ENCODE measurements around the gene TIGAR.

TIGAR gene

DNA sequence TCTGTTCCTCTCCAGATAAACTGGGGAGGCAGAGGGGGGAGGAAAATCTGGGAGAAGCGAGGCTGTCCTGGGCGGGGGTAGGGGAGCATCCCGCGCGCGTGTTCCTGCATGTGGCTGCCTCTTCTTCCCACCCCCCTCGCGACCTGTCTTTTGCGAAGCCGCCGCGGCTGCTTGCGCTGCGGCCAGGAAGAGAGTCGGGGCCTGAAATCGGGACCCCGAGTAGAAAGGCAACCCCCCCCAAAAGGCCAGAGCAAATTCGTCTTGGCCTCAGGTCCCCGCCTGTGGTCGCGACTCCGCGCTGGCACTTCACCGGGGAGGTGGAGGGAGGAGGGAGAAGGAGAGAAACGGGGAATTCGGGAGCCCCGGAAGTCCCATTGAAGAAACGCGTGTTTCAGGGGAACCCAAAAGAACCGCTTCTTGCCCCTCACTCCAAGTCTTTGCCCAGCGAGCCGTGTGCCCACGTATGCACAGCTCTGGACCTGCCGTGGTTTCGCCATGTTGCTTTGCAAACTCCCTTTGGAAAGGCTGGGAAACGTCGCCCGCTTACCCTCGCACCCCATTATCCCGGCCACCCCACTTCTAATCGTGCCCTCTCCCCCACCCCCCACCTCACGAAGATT, 46.5 kb upstream of the TIGAR start:
- peak overlapping the region; percentile 47 for H3K4me3 ChIP-seq (ENCODE audit: low read depth, low read length)
- DNase-seq (ENCODE audit: low read depth, low spot score), result no peak
- in situ Hi-C loops (cut with HindIII; ENCODE audit: low sequenced_read_pairs), result no loop called here
- TF ChIP-seq, protein P1, sequence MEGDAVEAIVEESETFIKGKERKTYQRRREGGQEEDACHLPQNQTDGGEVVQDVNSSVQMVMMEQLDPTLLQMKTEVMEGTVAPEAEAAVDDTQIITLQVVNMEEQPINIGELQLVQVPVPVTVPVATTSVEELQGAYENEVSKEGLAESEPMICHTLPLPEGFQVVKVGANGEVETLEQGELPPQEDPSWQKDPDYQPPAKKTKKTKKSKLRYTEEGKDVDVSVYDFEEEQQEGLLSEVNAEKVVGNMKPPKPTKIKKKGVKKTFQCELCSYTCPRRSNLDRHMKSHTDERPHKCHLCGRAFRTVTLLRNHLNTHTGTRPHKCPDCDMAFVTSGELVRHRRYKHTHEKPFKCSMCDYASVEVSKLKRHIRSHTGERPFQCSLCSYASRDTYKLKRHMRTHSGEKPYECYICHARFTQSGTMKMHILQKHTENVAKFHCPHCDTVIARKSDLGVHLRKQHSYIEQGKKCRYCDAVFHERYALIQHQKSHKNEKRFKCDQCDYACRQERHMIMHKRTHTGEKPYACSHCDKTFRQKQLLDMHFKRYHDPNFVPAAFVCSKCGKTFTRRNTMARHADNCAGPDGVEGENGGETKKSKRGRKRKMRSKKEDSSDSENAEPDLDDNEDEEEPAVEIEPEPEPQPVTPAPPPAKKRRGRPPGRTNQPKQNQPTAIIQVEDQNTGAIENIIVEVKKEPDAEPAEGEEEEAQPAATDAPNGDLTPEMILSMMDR (IDR thresholded peaks at IDR 0.05; ENCODE audit: low read depth, low read length), result no peak

DNA sequence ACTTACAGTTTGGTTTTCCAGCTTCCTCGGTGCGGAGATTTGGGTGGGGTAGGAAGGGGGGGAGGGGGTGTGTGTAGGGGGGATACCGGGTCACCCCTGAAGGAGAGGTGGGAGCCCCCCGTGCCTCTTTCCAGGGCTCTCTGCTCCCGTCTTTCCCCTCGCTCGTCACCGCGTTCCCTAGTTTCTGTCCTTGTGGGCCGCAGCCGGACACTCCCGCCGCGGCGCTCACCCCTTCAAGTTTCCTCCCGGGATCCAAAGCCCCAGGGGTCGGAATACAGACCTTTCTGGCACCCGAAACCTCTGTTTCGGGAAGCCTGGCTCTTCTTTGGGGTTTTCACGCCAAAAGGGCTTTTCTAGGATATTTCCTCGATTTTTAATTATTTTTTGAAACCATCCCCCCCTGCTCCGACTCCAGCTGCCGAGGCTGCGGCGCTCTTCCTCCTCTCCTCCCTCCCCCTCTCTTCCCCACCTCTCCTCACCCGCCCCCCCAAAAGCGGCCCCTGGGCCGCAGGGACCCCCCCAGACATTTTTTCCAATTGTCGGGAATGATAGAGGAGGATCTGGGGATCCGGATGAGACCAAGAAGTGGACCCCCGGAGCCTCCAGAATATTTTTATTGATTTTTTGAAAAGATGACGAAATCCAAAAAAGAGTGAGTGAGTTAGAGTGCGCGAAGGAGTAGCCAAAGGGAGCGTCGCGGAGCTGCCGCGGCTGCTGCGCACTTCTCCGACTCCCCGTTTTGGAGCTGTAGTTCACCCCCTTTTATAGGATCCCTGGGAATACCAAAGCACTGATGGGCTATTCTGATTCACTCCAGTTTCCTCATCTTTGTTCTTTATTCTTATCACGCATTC, 45.8 kb upstream of the TIGAR start:
- peak; percentile 42 for DNase-seq (ENCODE audit: low read depth, low spot score)
- peak overlapping the region; percentile 47 for H3K4me3 ChIP-seq (ENCODE audit: low read depth, low read length)
- in situ Hi-C loops (cut with HindIII; ENCODE audit: low sequenced_read_pairs), result no loop called here
- TF ChIP-seq, protein P1 (IDR thresholded peaks at IDR 0.05; ENCODE audit: low read depth, low read length), result no peak

DNA sequence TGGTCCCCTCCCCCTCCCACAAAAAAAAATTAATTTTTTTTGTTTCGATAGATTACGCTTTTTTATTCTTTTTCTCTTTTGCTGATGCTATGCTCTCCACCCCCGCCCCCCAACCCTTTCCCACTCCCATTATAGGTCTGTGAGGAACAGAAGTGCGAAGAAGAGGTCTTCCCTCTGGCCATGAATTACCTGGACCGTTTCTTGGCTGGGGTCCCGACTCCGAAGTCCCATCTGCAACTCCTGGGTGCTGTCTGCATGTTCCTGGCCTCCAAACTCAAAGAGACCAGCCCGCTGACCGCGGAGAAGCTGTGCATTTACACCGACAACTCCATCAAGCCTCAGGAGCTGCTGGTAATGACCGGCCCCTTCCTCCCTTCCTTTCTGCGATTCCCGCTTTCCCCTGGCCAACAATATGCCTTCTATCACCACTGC, 45.1 kb upstream of the TIGAR start:
- TF ChIP-seq, protein P1 (IDR thresholded peaks at IDR 0.05; ENCODE audit: low read depth, low read length), result no peak
- peak overlapping the region; percentile 47 for H3K4me3 ChIP-seq (ENCODE audit: low read depth, low read length)
- DNase-seq (ENCODE audit: low read depth, low spot score), result no peak
- in situ Hi-C loops (cut with HindIII; ENCODE audit: low sequenced_read_pairs), result no loop called here

DNA sequence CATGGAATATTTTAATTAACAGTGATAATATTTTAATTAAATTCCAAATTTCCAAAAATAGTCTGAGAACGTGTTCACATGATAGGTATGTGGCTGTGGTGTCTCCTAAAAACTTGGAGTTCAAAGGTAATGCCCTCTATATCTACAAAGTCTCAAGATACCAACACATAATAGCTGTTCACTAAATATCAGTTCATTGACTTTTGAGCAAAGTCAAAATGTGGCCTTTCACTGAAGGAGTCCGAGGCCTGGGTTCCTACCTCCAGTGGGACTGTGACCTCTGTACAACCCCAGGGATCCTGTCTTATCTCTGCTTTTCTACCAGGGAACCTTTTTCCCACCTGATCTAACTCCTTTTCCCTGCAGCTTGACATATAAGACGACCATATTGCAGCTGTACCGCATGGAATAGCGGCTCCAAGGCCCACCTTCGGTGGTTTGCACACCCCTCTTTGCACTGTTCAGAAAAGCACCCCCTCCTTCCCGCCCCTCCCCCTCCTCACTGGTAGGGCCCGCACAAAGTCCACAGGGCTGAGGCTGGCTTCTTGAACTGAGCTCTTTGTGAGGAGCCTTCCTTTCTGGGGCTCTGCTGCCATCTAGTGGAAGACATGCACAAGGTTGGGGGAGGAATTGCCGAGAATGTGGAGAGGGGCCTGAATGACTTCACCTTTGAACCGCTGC, 44.3 kb upstream of the TIGAR start:
- TF ChIP-seq, protein P1 (IDR thresholded peaks at IDR 0.05; ENCODE audit: low read depth, low read length), result peak; percentile 92
- H3K4me3 ChIP-seq (ENCODE audit: low read depth, low read length), result no peak overlapping the region
- peak; percentile 81 for DNase-seq (ENCODE audit: low read depth, low spot score)
- in situ Hi-C loops (cut with HindIII; ENCODE audit: low sequenced_read_pairs), result no loop called here

DNA sequence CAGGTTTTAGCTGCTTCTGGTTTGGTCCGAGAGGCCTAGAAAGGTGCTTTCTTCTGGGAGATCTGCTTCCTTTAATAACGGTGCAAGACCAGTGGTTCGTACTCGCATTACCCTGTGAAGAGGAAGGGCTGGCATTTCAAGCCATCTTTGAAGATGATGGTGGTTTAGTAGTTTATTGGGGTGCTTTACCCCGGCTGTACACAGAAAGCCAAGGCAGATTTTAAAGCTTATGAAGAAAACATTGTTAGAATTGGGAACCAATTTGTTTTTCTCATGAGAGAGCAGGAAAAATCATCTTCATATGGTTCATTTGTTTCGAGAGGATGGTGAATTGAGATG, 43.8 kb upstream of the TIGAR start:
- in situ Hi-C loops (cut with HindIII; ENCODE audit: low sequenced_read_pairs), result no loop called here
- no peak for DNase-seq (ENCODE audit: low read depth, low spot score)
- H3K4me3 ChIP-seq (ENCODE audit: low read depth, low read length), result no peak overlapping the region
- TF ChIP-seq, protein P1 (IDR thresholded peaks at IDR 0.05; ENCODE audit: low read depth, low read length), result no peak

DNA sequence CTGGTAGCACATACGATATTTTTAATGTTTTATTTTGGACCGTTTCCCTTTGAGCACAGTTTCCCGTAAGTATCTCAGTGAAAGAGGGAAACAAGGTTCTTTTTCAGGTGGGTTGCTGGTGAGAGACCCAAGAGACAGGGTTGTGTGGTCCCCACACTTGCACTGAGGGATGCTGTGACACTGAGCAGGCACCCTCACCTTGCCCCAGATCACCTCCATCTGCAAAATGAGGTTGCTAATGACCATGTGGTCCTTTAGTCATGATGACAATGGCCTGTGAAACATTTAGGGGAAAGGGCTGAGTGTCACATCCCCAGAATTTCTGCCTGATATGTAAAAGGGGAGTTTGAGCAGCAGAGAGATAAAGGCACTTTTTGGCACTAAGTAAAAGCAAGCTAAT, 43.2 kb upstream of the TIGAR start:
- in situ Hi-C loops (cut with HindIII; ENCODE audit: low sequenced_read_pairs), result no loop called here
- no peak overlapping the region for H3K4me3 ChIP-seq (ENCODE audit: low read depth, low read length)
- DNase-seq (ENCODE audit: low read depth, low spot score), result no peak
- TF ChIP-seq, protein P1 (IDR thresholded peaks at IDR 0.05; ENCODE audit: low read depth, low read length), result no peak

All from astrocyte of the spinal cord (primary cell).